Hypothalamus (tissue), 51 donors: Measurements from ENCODE around the gene SPANXD.
"Not testable (repeated sequence)": the region's sequence is repeated elsewhere in the genome, so short reads cannot be mapped to it uniquely, and the experiment has no call there.

Source experiments
- DNase-seq, 51 donors: peaks; one replicate each; lab custom pipeline; 2025; lab: John Stamatoyannopoulos, UW

SPANXD gene, protein sequence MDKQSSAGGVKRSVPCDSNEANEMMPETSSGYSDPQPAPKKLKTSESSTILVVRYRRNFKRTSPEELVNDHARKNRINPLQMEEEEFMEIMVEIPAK

DNA sequence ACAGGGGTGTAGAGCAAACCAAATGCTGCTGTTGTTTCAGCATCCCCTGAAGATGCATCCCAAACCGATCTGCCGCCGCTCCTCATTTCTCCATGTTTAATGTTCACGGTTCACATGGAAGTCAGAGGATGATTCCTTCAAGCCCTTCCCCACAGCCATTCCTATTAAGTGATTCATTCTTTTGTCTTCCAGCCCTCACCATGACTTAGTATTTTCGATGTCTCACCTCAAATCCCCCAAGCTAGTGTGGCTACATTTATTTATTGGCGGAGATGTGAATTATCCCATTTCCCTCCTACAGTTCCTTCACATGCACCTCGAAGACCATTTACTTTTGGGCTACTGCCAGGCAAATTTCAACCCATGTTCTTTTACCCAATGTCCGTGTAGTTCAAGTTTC, at the start of gene SPANXD:
SPANXD (minus strand) TSS at position 101 of the 400 bp plus-strand sequence. CDS start 334 bp downstream, outside the sequence.
- DNase-seq = not testable (repeated sequence)

- no peak for DNase-seq
These were observed 44.1 kb upstream of the SPANXD start for GRCh38 chrX:141742666-141743065.

DNA sequence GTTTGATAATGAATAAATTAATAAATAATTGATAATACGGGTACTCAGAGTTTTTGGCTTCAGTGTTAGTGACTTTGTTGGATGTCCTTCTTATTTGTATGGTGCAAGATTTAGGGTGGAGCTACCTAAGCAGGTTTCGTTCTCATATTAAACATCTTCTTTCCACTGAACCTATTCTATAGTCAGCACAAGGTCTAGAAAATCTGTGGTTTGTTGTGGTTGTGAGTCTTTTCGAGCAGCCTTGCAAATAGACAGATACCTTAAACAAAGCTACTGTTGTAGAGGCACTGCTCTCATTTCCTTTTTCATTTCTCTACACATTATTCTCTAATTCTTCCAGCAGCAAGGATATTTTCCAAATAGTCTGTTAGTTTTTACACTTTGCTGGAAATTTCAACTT, 38.1 kb upstream of the SPANXD start:
- DNase-seq = no peak

DNA sequence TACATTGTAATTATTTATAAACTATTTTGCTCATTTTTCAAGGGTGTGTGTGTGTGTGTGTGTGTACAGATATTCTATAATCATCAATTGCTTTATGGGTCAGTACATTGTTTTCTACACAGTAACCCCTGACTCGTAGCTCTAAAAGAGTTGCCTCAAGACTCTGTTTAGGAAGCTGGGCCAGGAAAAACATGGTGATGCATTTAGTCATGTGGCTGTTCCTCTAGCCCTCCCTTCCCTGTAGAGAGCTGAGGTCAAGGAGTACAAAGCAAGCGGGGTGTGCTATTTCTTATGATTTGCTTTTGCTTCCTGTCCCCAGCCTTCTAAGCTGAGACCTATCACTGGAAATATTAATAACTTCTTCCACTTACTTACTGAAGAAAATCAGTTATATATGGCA, 34.8 kb upstream of the SPANXD start:
- no peak for DNase-seq

DNA sequence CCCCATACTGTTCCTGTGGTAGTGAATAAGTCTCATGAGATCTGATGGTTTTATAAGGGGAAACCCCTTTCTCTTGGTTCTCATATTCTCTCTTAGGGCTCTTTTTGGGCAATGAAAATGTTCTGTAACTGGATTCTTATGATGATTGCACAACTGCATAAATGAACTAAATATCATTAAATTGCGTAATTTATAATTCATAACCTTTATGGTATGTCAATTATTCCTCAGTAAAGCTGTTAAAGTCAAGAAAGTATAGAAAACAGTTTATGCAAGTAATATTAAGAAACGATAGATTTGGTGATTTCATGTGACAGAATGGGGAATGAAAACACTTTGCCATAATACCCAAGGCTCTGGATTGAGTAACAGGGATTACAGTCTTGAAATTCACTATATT, 33.5 kb upstream of the SPANXD start:
- no peak for DNase-seq

DNA sequence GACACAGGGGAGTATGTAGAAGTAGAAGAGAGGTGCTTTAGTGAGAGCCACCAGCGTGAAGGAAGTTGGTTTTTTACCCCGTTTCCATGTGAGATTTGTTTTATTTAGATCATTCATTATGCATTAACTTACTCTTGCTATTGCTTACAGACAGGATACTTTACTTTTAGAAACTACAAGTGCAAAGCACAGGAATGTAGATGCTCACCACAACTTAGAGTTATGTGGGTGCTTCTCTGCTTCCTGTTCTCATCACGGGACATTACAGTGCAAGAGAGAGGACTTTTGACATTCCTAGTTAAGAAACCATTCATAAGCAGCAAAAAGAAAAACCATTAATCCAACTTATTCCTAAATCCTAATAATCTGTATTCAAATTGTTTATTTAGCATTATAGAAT, 25.6 kb upstream of the SPANXD start:
- no peak for DNase-seq

- no peak for DNase-seq
These were observed 16.1 kb upstream of the SPANXD start for GRCh38 chrX:141714680-141715079.

DNA sequence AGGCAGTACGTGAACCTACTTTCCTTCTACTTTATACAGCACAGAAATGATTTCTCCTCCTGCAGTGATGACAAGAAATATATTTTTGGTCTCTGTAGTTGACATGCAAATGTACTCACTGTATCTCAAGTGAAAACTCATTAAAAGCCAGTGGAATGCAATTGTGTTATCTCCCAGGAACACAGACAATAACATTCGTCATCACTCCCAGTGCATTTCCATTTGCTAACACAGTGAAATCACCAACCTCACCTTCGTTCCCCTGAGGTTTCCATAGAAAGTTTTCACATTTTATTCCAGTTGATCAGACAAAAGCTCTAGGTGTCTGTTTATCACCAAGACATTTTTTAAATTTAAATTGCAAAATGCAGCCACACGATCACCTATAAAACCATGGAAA, 2.5 kb upstream of the SPANXD start:
- no peak for DNase-seq

- DNase-seq = no peak
These were observed 24.6 kb downstream of the SPANXD start for GRCh38 chrX:141673946-141674345.

- no peak for DNase-seq
These were observed 28.9 kb downstream of the SPANXD start for GRCh38 chrX:141669689-141670088.

DNA sequence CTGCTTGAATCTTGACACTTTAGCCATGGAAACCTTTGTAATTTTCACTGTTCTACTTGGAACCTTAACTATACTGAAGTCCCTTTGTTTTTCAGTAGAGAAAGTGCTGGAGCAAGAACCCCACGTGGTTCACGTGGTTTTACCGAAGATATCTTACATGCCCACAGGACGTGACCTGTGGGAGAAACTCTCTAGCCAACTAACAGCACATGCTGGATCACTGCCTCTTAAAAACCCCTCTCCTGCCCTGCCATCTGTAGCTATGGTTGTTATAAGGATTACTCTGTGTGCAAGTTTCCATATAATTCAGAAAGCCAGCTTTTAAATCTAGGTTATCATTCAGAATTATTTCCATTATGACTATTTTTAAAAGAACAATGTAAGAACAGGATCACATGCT, 30.2 kb downstream of the SPANXD start:
- DNase-seq = no peak

DNA sequence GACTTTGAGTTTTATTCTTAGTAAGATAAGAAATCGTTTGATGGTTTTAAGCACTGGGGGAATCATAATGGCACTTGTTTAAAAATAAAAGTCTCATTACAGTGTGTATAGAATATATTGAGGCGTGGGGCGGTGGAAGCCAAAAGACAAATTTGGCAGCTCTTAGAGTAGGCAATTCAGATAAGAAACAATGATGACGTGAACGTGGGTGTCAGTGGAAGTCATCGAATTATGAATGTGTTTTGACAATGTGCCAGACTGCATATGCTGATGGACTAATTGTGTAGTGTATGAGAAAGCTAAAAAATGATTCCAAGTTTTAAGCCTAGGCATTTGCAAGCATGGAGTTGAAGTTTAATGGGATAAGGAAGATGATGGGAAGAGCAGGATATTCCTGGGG, 35.8 kb downstream of the SPANXD start:
- DNase-seq = peak in 1 of 51 donors; percentile 0

DNA sequence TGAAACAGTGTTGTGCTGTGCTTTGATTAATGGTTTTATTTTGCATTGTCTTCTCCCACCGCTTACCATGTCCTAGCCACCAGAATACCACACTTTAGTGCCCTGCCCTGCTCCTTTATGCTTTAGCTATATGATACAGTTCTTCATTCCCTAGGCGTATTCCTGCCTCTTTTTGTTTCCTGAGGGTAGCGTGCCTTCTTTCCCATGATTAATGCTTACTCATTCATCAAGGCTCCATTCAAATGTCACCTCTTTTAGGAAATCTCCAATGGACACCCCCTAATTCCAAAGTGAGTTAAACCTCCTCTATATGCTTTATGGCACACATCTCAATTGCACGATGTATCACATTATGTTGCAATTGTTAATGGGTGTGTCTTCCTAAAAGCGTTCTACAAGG, 46.3 kb downstream of the SPANXD start:
- DNase-seq = no peak
